Type B pancreatic cell (in vitro differentiated cells): ENCODE measurements around the gene SLC44A1. TPM values are rescaled to one million over a fixed set of nuclear protein-coding genes. Genes with fewer than 3 reads are reported as not detected.

Experiments
- DNase-seq: peaks from one replicate; pipeline ENCODE4 v3.0.0; 2021; ENCODE audit warnings: mixed read lengths; ENCODE audit not compliant: unreplicated experiment; ENCODE audit errors: extremely low spot score
- H3K27ac Mint-ChIP-seq: 2 replicates; pipeline ENCODE4 v1.8.0; 2021; ENCODE audit warnings: mild to moderate bottlenecking, mixed read lengths
- H3K27me3 Mint-ChIP-seq: 2 replicates; pipeline ENCODE4 v1.8.0; 2021; ENCODE audit warnings: mixed read lengths
- H3K36me3 Mint-ChIP-seq: 2 replicates; pipeline ENCODE4 v1.8.0; 2021; ENCODE audit warnings: mixed read lengths
- H3K4me1 Mint-ChIP-seq: one replicate; pipeline ENCODE4 v1.8.0; 2021; ENCODE audit warnings: mixed read lengths; ENCODE audit not compliant: unreplicated experiment
- H3K4me3 Mint-ChIP-seq: 2 replicates; pipeline ENCODE4 v1.8.0; 2021; ENCODE audit warnings: mild to moderate bottlenecking, mixed read lengths
- H3K9me3 Mint-ChIP-seq: 2 replicates; pipeline ENCODE4 v1.8.0; 2021; ENCODE audit warnings: mixed read lengths
- total RNA-seq: library from RNA; stranded (reverse); gene quantifications from 2 replicates; pipeline ENCODE4 v1.2.1, GENCODE V29; 2021; ENCODE audit warnings: low replicate concordance
- TF ChIP-seq, protein P1 (sequence below): fragments of 200-600 bp; sonication (generic); conservative IDR thresholded peaks from 2 replicates; pipeline ENCODE4 v1.5.0; 2021; ENCODE audit warnings: antibody characterized with exemption, mild to moderate bottlenecking

The SLC44A1 gene
- total RNA-seq, 1 donor from 2014 or later, result 47.2 TPM

DNA sequence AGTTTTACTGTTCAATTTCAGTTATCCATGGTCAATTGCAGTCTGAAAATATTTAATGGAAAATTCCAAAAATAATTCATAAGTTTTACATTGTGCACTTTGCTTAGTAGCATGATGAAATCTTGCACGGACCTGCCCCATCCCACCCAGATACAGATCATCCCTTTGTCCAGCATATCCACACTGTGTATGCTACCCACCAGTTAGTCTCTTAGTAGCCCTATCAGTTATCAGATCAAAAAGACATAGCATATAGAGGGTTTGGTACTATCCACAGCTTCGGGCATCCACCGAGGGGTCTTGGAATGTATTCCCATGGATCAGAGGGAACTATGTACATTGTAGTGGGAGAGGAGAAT, 97.7 kb downstream of the SLC44A1 start:
- peaks cover 1% of the 10 kb centered on the region for H3K36me3 Mint-ChIP-seq
- TF ChIP-seq, protein P1, sequence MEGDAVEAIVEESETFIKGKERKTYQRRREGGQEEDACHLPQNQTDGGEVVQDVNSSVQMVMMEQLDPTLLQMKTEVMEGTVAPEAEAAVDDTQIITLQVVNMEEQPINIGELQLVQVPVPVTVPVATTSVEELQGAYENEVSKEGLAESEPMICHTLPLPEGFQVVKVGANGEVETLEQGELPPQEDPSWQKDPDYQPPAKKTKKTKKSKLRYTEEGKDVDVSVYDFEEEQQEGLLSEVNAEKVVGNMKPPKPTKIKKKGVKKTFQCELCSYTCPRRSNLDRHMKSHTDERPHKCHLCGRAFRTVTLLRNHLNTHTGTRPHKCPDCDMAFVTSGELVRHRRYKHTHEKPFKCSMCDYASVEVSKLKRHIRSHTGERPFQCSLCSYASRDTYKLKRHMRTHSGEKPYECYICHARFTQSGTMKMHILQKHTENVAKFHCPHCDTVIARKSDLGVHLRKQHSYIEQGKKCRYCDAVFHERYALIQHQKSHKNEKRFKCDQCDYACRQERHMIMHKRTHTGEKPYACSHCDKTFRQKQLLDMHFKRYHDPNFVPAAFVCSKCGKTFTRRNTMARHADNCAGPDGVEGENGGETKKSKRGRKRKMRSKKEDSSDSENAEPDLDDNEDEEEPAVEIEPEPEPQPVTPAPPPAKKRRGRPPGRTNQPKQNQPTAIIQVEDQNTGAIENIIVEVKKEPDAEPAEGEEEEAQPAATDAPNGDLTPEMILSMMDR, result no peak
- no peak overlapping the region for H3K4me3 Mint-ChIP-seq
- H3K4me1 Mint-ChIP-seq, result peaks cover 6% of the 10 kb centered on the region
- no peak overlapping the region for H3K27ac Mint-ChIP-seq
- DNase-seq, result no peak
- no peaks in the 10 kb centered on the region for H3K27me3 Mint-ChIP-seq
- H3K9me3 Mint-ChIP-seq, result no peaks in the 10 kb centered on the region

DNA sequence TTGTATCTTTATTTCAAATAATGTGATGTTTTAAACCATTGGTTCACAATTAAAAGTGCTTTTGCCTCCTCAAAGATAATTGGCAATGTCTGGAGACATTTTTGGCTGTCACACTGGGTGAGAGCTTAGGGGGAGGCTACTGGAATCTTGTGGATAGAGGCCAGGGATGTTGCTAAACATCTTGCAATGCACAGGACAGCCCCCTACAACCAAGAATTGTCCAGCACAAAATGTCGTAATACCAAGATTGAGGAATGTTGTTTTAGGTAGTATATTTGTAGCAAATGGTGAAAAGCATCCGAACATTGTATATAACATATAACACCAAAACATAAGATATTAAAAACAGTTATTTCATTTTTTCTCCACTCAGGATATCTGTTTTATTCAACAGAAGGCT, 99.8 kb downstream of the SLC44A1 start:
- Mint-ChIP-seq H3K9me3 (no peaks in the 10 kb centered on the region), H3K27ac (no peak overlapping the region), H3K36me3 (no peaks in the 10 kb centered on the region), H3K4me1 (peaks cover 6% of the 10 kb centered on the region), H3K4me3 (no peak overlapping the region), H3K27me3 (no peaks in the 10 kb centered on the region)
- no peak for DNase-seq
- TF ChIP-seq, protein P1, result no peak

- no peak overlapping the region for H3K27ac Mint-ChIP-seq
- no peaks in the 10 kb centered on the region for H3K27me3 Mint-ChIP-seq
- H3K36me3 Mint-ChIP-seq, result peaks cover 5% of the 10 kb centered on the region
- peaks cover 6% of the 10 kb centered on the region for H3K4me1 Mint-ChIP-seq
- H3K9me3 Mint-ChIP-seq, result no peaks in the 10 kb centered on the region
- TF ChIP-seq, protein P1, result no peak
- H3K4me3 Mint-ChIP-seq, result no peak overlapping the region
- no peak for DNase-seq
Measured at GRCh38 chr9:105345626-105346025, 101.2 kb downstream of the SLC44A1 start.

- no peak for DNase-seq
- H3K4me3 Mint-ChIP-seq, result no peak overlapping the region
- TF ChIP-seq, protein P1, result no peak
- H3K27ac Mint-ChIP-seq, result no peak overlapping the region
- H3K4me1 Mint-ChIP-seq, result peaks cover 6% of the 10 kb centered on the region
- peaks cover 5% of the 10 kb centered on the region for H3K36me3 Mint-ChIP-seq
- H3K9me3 Mint-ChIP-seq, result no peaks in the 10 kb centered on the region
- no peaks in the 10 kb centered on the region for H3K27me3 Mint-ChIP-seq
Measured at GRCh38 chr9:105346273-105346672, 101.8 kb downstream of the SLC44A1 start.

- DNase-seq, result no peak
- Mint-ChIP-seq H3K36me3 (peaks cover 15% of the 10 kb centered on the region), H3K9me3 (no peaks in the 10 kb centered on the region), H3K4me1 (peaks cover 5% of the 10 kb centered on the region), H3K27ac (no peak overlapping the region), H3K27me3 (no peaks in the 10 kb centered on the region), H3K4me3 (no peak overlapping the region)
- TF ChIP-seq, protein P1, result no peak
Measured at GRCh38 chr9:105354448-105354847, 110.0 kb downstream of the SLC44A1 start.

- H3K9me3 Mint-ChIP-seq, result no peaks in the 10 kb centered on the region
- no peaks in the 10 kb centered on the region for H3K27me3 Mint-ChIP-seq
- TF ChIP-seq, protein P1, result no peak
- no peak overlapping the region for H3K27ac Mint-ChIP-seq
- no peak overlapping the region for H3K4me3 Mint-ChIP-seq
- peaks cover 17% of the 10 kb centered on the region for H3K36me3 Mint-ChIP-seq
- peaks cover 5% of the 10 kb centered on the region for H3K4me1 Mint-ChIP-seq
- DNase-seq, result no peak
Measured at GRCh38 chr9:105355781-105356180, 111.3 kb downstream of the SLC44A1 start.
